ENCODE data around the gene PIEZO2. TPM values are rescaled to one million over a fixed set of nuclear protein-coding genes. Genes with fewer than 3 reads are reported as not detected.

Gene PIEZO2
- total and polyA plus RNA-seq, 2 of the 8 experiments (the other 6 are each of a cell fraction or from before 2014, with no cell fraction given), result 4.7 to 16.5 TPM

- Histone ChIP-seq H3K9ac (replicated peaks in 1 of 4; ENCODE audit: extremely low read depth in 1 of 4, low read depth in 3 of 4, low read length in 3 of 4) (no peak overlapping the region), H3K79me2 (ENCODE audit: control insufficient read depth in 1 of 2, insufficient read depth in 2 of 2, low read length in 2 of 2) (no peaks in the 10 kb centered on the region), H3K23me2 (ENCODE audit: low read depth, low read length) (no peaks in the 10 kb centered on the region), H2AFZ (ENCODE audit: low read length) (no peak overlapping the region), H3K18ac (ENCODE audit: extremely low read depth, low read length) (no peak overlapping the region), H2AK5ac (ENCODE audit: low read depth, low read length) (no peak overlapping the region), H4K8ac (ENCODE audit: extremely low read depth, insufficient read depth, low read length) (no peak overlapping the region), H3K23ac (ENCODE audit: insufficient read length) (no peak overlapping the region), H3K4me1 (replicated peaks in 1 of 4; ENCODE audit: control insufficient read depth in 3 of 4, insufficient read depth in 4 of 4, low read length in 3 of 4) (no peaks in the 10 kb centered on the region; a peak in 1 of 7 replicates), H3K36me3 (ENCODE audit: control insufficient read depth in 2 of 4, insufficient read depth in 4 of 4, low read length in 3 of 4) (no peaks in the 10 kb centered on the region), H3K27me3 (replicated peaks in 1 of 4; ENCODE audit: control insufficient read depth in 3 of 4, extremely low read depth in 1 of 4, insufficient read depth in 3 of 4, low read length in 3 of 4) (no peaks in the 10 kb centered on the region), H3K4me3 (ENCODE audit: extremely low read depth in 1 of 4, insufficient read depth in 2 of 4, low read depth in 3 of 4, low read length in 4 of 4) (no peak overlapping the region), H2BK20ac (ENCODE audit: low read length) (no peak overlapping the region), H4K91ac (replicated peaks; ENCODE audit: insufficient read length, low read length) (no peak overlapping the region), H2BK12ac (ENCODE audit: low read depth, low read length) (no peak overlapping the region), H3K4ac (replicated peaks; ENCODE audit: insufficient read length, low read depth, low read length) (no peak overlapping the region), H3K4me2 (ENCODE audit: insufficient read depth in 1 of 2, low read depth in 2 of 2, low read length in 2 of 2) (no peak overlapping the region), H4K5ac (ENCODE audit: insufficient read length, low read depth, low read length) (no peak overlapping the region), H3K14ac (ENCODE audit: insufficient read length) (no peak overlapping the region), H3K9me3 (ENCODE audit: insufficient read depth in 2 of 2, low read depth in 1 of 2, low read length in 1 of 2) (no peaks in the 10 kb centered on the region), H4K20me1 (replicated peaks in 1 of 2; ENCODE audit: control insufficient read depth in 1 of 2, insufficient read depth in 2 of 2, low read length in 2 of 2) (no peaks in the 10 kb centered on the region), H2BK120ac (replicated peaks; ENCODE audit: low read depth, low read length) (no peak overlapping the region), H2BK5ac (ENCODE audit: low read depth, low read length) (no peak overlapping the region), H3K27ac (ENCODE audit: low read depth, low read length) (no peak overlapping the region), H2BK15ac (ENCODE audit: low read length) (no peak overlapping the region), H3K56ac (replicated peaks; ENCODE audit: insufficient read length, low read depth, low read length) (no peak overlapping the region), H3K79me1 (ENCODE audit: low read depth, low read length) (no peaks in the 10 kb centered on the region)
- ChIA-PET CTCF (ENCODE audit: partially characterized antibody) (no interaction called here), POLR2A (ENCODE audit: partially characterized antibody) (no interaction called here)
- TF ChIP-seq EP300 (IDR thresholded peaks at IDR 0.05; ENCODE audit: borderline replicate concordance in 1 of 2, low read depth in 2 of 2, low read length in 2 of 2) (no peak), TAF7 (optimal IDR thresholded peaks at IDR 0.05; ENCODE audit: borderline replicate concordance, low read depth, low read length) (no peak), TEAD4 (IDR thresholded peaks at IDR 0.05; ENCODE audit: low read depth, low read length) (no peak)
- FAIRE-seq (no peak), DNase-seq (ENCODE audit: low read depth in 1 of 2, low spot score in 2 of 2) (no peak)
- WGBS, 2 experiments (ENCODE audit: extremely low coverage in 1 of 2, insufficient coverage in 1 of 2, insufficient read length in 1 of 2, insufficient replicate concordance in 2 of 2, low coverage in 1 of 2, low lambda C conversion rate in 2 of 2, missing lambda C conversion rate in 1 of 2), result 91% methylated on average over 3 of the region's 3 CpGs; no CpG with 5 or more reads in 1 of the 2 experiments
Measured at GRCh38 chr18:10705786-10706185, 443.6 kb downstream of the PIEZO2 start.
